Middle frontal gyrus (tissue), 1 donor: ENCODE data around the gene ERV3-1.
"Not testable (repeated sequence)": the region's sequence is repeated elsewhere in the genome, so short reads cannot be mapped to it uniquely, and the experiment has no call there.

Experiments
- DNase-seq: peaks from one replicate; pipeline ENCODE4 v3.0.0-alpha.2; 2015; ENCODE audit warnings: low spot score; ENCODE audit errors: extremely low spot score

The ERV3-1 gene

DNA sequence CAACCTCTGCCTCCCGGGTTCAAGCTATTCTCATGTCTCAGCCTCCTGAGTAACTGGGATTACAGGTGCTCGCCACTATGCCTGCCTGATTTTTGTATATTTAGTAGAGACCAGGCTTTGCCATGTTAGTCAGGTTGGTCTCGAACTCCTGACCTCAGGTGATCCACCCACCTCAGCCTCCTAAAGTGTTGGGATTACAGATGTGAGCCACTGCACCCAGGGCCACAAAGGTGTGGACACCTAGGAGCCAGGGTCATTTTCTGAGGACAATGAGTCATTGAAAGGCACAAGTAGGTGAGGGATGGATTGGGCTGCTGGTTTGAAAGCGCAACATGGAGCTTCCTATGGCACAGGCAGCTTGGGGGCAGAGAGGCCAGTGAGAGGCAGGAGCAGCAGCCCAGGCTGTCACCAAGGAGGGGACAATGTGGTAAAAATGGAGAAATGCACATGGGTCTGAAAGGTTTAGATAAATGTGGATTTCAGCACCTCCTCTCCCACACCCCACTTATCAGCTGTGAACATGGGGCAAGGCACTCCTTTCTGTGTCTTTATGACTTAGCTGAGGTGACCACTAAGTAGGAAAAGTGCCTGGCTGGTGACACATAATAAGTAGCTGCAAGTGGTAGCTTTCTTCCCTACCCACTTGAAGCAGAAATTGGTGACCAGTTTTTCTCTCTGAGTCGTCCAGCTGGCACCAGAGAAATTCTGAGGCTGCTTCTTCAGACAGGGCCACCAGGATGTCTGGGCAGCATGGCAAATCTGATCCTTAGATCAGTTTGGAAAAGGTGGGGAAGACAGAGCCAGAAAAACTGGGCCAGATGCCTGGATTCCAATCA, 61.6 kb downstream of the ERV3-1 start:
- DNase-seq, result not testable (repeated sequence)
